Large intestine (tissue), 3 donors: ENCODE measurements around the gene MSMB. TPM values are rescaled to one million over a fixed set of nuclear protein-coding genes. Genes with fewer than 3 reads are reported as not detected.
"Not testable (repeated sequence)": the region's sequence is repeated elsewhere in the genome, so short reads cannot be mapped to it uniquely, and the experiment has no call there.

Source experiments
- DNase-seq, 2 donors: peaks; one replicate each; pipeline versions ENCODE4 v3.0.0 to v3.0.0-alpha.2; 2013
- H3K27ac ChIP-seq: one replicate; pipeline ENCODE4 v1.5.1; 2013; ENCODE audit warnings: low read length
- H3K27me3 ChIP-seq: 2 replicates; pipeline ENCODE4 v1.6.1; 2013; ENCODE audit warnings: low read length; ENCODE audit not compliant: control insufficient read depth, insufficient read depth
- H3K36me3 ChIP-seq: 2 replicates; pipeline ENCODE4 v1.6.1; 2013; ENCODE audit warnings: low read length; ENCODE audit not compliant: control insufficient read depth, insufficient read depth
- H3K4me1 ChIP-seq: one replicate; pipeline ENCODE4 v1.6.1; 2013; ENCODE audit warnings: low read length; ENCODE audit not compliant: control insufficient read depth, insufficient read depth
- H3K4me3 ChIP-seq: one replicate; pipeline ENCODE4 v1.5.1; 2013; ENCODE audit warnings: low read length
- H3K9me3 ChIP-seq: one replicate; pipeline ENCODE4 v1.6.1; 2013; ENCODE audit warnings: mild to moderate bottlenecking, low read depth, low read length, moderate library complexity; ENCODE audit not compliant: control insufficient read depth
- WGBS: methylation state at CpG from one replicate; pipeline ENCODE4 v1.1.5; 2013; ENCODE audit warnings: low lambda C conversion rate; ENCODE audit not compliant: insufficient coverage; 5-methylcytosine and 5-hydroxymethylcytosine counted together
- polyA plus RNA-seq: library from polyadenylated mRNA; unstranded; fragments of 120-200 nt; gene quantifications from one replicate; pipeline ENCODE4 v1.2.1, GENCODE V29; 2013

The MSMB gene
- polyA plus RNA-seq, 1 donor: 0.25 TPM

GRCh38 chr10:46069771-46070463 lies 23.8 kb upstream of the MSMB start:
- Histone ChIP-seq H3K4me1 (no peaks in the 10 kb centered on the region), H3K4me3 (no peak overlapping the region), H3K9me3 (no peaks in the 10 kb centered on the region), H3K27ac (no peak overlapping the region), H3K36me3 (no peaks in the 10 kb centered on the region), H3K27me3 (no peaks in the 10 kb centered on the region)
- no peak for DNase-seq
- no CpG with 5 or more reads among the region's 6 CpGs for WGBS

- whole genome bisulfite sequencing: no CpG with 5 or more reads among the region's 2 CpGs
- Histone ChIP-seq H3K36me3 (no peaks in the 10 kb centered on the region), H3K4me3 (no peak overlapping the region), H3K27ac (no peak overlapping the region), H3K4me1 (no peaks in the 10 kb centered on the region), H3K9me3 (no peaks in the 10 kb centered on the region), H3K27me3 (no peaks in the 10 kb centered on the region)
- DNase-seq: no peak
Observed at GRCh38 chr10:46068905-46069304, 22.8 kb upstream of the MSMB start.

- Histone ChIP-seq H3K27me3 (no peaks in the 10 kb centered on the region), H3K9me3 (no peaks in the 10 kb centered on the region), H3K4me3 (no peak overlapping the region), H3K36me3 (no peaks in the 10 kb centered on the region), H3K27ac (no peak overlapping the region), H3K4me1 (no peaks in the 10 kb centered on the region)
- no CpG with 5 or more reads among the region's 1 CpG for WGBS
- DNase-seq: no peak
Observed at GRCh38 chr10:46068117-46068516, 22.0 kb upstream of the MSMB start.

- WGBS: no CpG with 5 or more reads among the region's 1 CpG
- H3K27me3 ChIP-seq: no peaks in the 10 kb centered on the region
- H3K4me3 ChIP-seq: no peak overlapping the region
- DNase-seq: no peak
- no peak overlapping the region for H3K27ac ChIP-seq
- no peaks in the 10 kb centered on the region for H3K36me3 ChIP-seq
- H3K9me3 ChIP-seq: no peaks in the 10 kb centered on the region
- no peaks in the 10 kb centered on the region for H3K4me1 ChIP-seq
Observed at GRCh38 chr10:46064269-46064817, 18.3 kb upstream of the MSMB start.

- WGBS: no CpG with 5 or more reads among the region's 14 CpGs
- Histone ChIP-seq H3K27me3 (no peaks in the 10 kb centered on the region), H3K36me3 (no peaks in the 10 kb centered on the region), H3K4me1 (no peaks in the 10 kb centered on the region), H3K4me3 (no peak overlapping the region), H3K9me3 (no peaks in the 10 kb centered on the region), H3K27ac (no peak overlapping the region)
- DNase-seq: no peak
Observed at GRCh38 chr10:46062723-46063428, 16.8 kb upstream of the MSMB start.

GRCh38 chr10:46060706-46061105 lies 14.6 kb upstream of the MSMB start:
- H3K36me3 ChIP-seq: no peaks in the 10 kb centered on the region
- no peak overlapping the region for H3K4me3 ChIP-seq
- no peak overlapping the region for H3K27ac ChIP-seq
- no peaks in the 10 kb centered on the region for H3K27me3 ChIP-seq
- no peaks in the 10 kb centered on the region for H3K4me1 ChIP-seq
- WGBS: no CpG with 5 or more reads among the region's 3 CpGs
- no peak for DNase-seq
- peaks cover 5% of the 10 kb centered on the region for H3K9me3 ChIP-seq

- no CpG with 5 or more reads among the region's 5 CpGs for WGBS
- H3K4me3 ChIP-seq, DNase-seq, H3K4me1 ChIP-seq, H3K9me3 ChIP-seq, H3K36me3 ChIP-seq, H3K27me3 ChIP-seq, H3K27ac ChIP-seq: not testable (repeated sequence)
Observed at GRCh38 chr10:46057927-46058326, 11.9 kb upstream of the MSMB start.

- no peaks in the 10 kb centered on the region for H3K36me3 ChIP-seq
- H3K4me3 ChIP-seq: no peak overlapping the region
- no peak for DNase-seq
- no peaks in the 10 kb centered on the region for H3K27me3 ChIP-seq
- no peak overlapping the region for H3K27ac ChIP-seq
- peaks cover 5% of the 10 kb centered on the region for H3K9me3 ChIP-seq
- H3K4me1 ChIP-seq: no peaks in the 10 kb centered on the region
Observed at GRCh38 chr10:46057038-46057437, 11.0 kb upstream of the MSMB start.

GRCh38 chr10:46055771-46056170 lies 9.7 kb upstream of the MSMB start:
- WGBS: no CpG with 5 or more reads among the region's 4 CpGs
- Histone ChIP-seq H3K36me3 (no peaks in the 10 kb centered on the region), H3K27me3 (no peaks in the 10 kb centered on the region), H3K4me1 (no peaks in the 10 kb centered on the region), H3K9me3 (peaks cover 5% of the 10 kb centered on the region), H3K27ac (no peak overlapping the region), H3K4me3 (no peak overlapping the region)
- DNase-seq: no peak

GRCh38 chr10:46053534-46054434 lies 7.7 kb upstream of the MSMB start:
- no peak for DNase-seq
- WGBS: 20% methylated on average over 1 of the region's 9 CpGs
- H3K9me3 ChIP-seq: peaks cover 5% of the 10 kb centered on the region
- no peak overlapping the region for H3K27ac ChIP-seq
- H3K4me1 ChIP-seq: no peaks in the 10 kb centered on the region
- no peak overlapping the region for H3K4me3 ChIP-seq
- H3K36me3 ChIP-seq: no peaks in the 10 kb centered on the region
- no peaks in the 10 kb centered on the region for H3K27me3 ChIP-seq
